OCI-LY3 (cell line): ENCODE measurements around the gene WBP1.

ENCODE experiments used
- CTCF ChIP-seq: fragments of 200-600, 300-600 bp; sonication (generic); IDR thresholded peaks from 2 replicates; pipeline ENCODE4 v1.5.1; 2014; ENCODE audit warnings: antibody characterized with exemption, low read length, low read depth
- EZH2phosphoT487 ChIP-seq: fragments of 200-600 bp; shearing (Covaris generic); IDR thresholded peaks from 2 replicates; pipeline ENCODE4 v1.6.1; 2018; ENCODE audit warnings: antibody characterized with exemption, mixed run types, low read depth

DNA sequence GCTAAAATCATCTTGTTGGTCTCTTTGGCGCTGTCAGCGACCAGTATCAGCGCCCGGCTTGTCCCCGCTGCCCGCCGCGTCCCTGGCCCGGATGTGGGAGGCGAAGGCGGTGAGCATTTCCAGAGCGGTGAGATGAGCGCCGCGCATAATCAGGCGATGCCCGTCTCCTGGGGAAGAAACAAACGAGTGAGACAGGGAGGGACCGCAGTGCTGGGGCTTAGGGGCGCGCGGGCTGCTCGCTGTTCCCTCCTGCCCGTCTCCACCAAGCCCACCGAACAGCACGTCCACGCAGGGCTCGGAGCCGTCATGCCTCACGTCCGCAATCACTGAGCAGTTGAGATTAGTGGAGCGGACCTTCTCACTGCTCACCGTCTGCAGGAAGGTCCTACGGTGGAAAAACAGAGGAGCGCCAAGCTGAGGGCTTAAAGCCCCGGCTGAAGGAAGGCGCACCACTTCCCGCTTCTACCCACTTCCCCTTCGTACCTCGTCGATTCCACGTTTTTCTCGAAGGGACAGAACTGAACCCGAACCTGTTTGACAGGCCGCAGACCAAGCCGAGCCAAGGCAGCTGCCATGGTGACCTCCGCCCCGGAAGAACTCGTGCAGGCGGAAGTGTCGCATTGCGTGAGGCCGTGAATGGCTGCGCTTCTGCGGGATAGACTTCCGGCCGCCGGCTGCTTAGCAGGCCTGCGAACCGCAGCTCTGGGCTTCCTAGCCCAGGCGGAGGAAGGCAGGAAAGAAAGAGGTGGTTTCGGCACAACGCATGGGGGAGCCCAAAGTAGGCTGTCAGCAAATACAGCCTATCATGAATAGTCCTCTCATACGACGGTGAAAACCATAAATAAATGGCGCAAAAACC is 14.1 kb downstream of the WBP1 start, which contains the start of gene MRPL53:
- TF ChIP-seq CTCF = no peak
- no peak for TF ChIP-seq EZH2phosphoT487
